B cell (primary cell): Measurements from ENCODE around the gene SLC26A1. TPM values are rescaled to one million over a fixed set of nuclear protein-coding genes. Genes with fewer than 3 reads are reported as not detected.

Experiments used
- ATAC-seq: fragments of 200-7000 bp; cut with Tn5 transposase; one replicate; pipeline ENCODE4 v1.10.0; 2021; ENCODE audit warnings: low read depth, mild to moderate bottlenecking, moderate number of reproducible peaks, moderate library complexity
- CTCF ChIA-PET: fragments of 350-600 bp; sonication (Branson Sonifier 250); formaldehyde crosslinking; loops from one replicate; lab custom pipeline; 2021; ENCODE audit warnings: antibody characterized with exemption, inconsistent platforms; lab: Charles Lee
- POLR2A ChIA-PET: fragments of 350-600 bp; sonication (Branson Sonifier 250); formaldehyde crosslinking; loops from one replicate; lab custom pipeline; 2021; ENCODE audit warnings: antibody characterized with exemption; lab: Charles Lee
- DNase-seq: peaks from one replicate; pipeline ENCODE4 v3.0.0; 2013
- H2AFZ ChIP-seq: 2 replicates; pipeline ENCODE4 v1.6.1; 2012; ENCODE audit warnings: mild to moderate bottlenecking, low read depth, low read length; ENCODE audit not compliant: insufficient read depth, poor library complexity, severe bottlenecking
- H3K27ac ChIP-seq, 2 donors: 1 replicate in 1 of 2; 2 replicates in 1 of 2; pipeline ENCODE4 v1.5.1; 2012 to 2013; ENCODE audit warnings: low read length in 2 of 2, mild to moderate bottlenecking in 2 of 2, moderate library complexity in 1 of 2
- H3K27me3 ChIP-seq, 4 experiments: fragments of 200-600 bp in 1 of 4; sonication (generic) in 1 of 4; replicated peaks in 1 of 4; 1 replicate in 2 of 4; 2 replicates in 2 of 4; pipeline versions ENCODE4 v1.6.1 to v1.7.0; 2013 to 2016; ENCODE audit warnings: low read length in 3 of 4, mild to moderate bottlenecking in 2 of 4, mixed read lengths in 1 of 4, moderate library complexity in 1 of 4; ENCODE audit not compliant: insufficient read depth in 4 of 4, control insufficient read depth in 3 of 4; ENCODE audit errors: control extremely low read depth in 1 of 4
- H3K36me3 ChIP-seq, 2 experiments: replicated peaks in 1 of 2; 1 replicate in 1 of 2; 2 replicates in 1 of 2; pipeline versions ENCODE4 v1.6.1 to v1.7.1; 2013; ENCODE audit warnings: low read length in 1 of 2; ENCODE audit not compliant: insufficient read depth in 2 of 2, control insufficient read depth in 1 of 2; ENCODE audit errors: control extremely low read depth in 1 of 2, extremely low read depth in 1 of 2
- H3K4me1 ChIP-seq, 2 donors: fragments of 200-600 bp in 1 of 2; sonication (generic) in 1 of 2; 1 replicate in 1 of 2; 2 replicates in 1 of 2; pipeline versions ENCODE4 v1.5.1 to v1.6.1; 2013 to 2017; ENCODE audit warnings: low read length in 2 of 2; ENCODE audit not compliant: control insufficient read depth in 2 of 2, insufficient read depth in 2 of 2
- H3K4me2 ChIP-seq: replicated peaks from 2 replicates; pipeline ENCODE3; 2012; ENCODE audit warnings: mild to moderate bottlenecking, low read depth, low read length; ENCODE audit not compliant: poor library complexity, severe bottlenecking
- H3K4me3 ChIP-seq, 5 experiments: fragments of 200-600 bp in 1 of 5; sonication (generic) in 1 of 5; 1 replicate in 3 of 5; 2 replicates in 2 of 5; pipeline versions ENCODE4 v1.5.1 to v1.7.0; 2011 to 2016; ENCODE audit warnings: low read length in 4 of 5, mild to moderate bottlenecking in 4 of 5, low read depth in 2 of 5, control low read depth in 1 of 5, moderate library complexity in 1 of 5; ENCODE audit not compliant: insufficient read depth in 1 of 5; ENCODE audit errors: control extremely low read depth in 1 of 5, extremely low read depth in 1 of 5
- H3K79me2 ChIP-seq: fragments of 200-600 bp; sonication (generic); one replicate; pipeline ENCODE4 v1.6.0; 2016; ENCODE audit warnings: low read length; ENCODE audit not compliant: control insufficient read depth, insufficient read depth
- H3K9ac ChIP-seq: fragments of 200-600 bp; sonication (generic); 2 replicates; pipeline ENCODE4 v1.6.1; 2017; ENCODE audit warnings: mild to moderate bottlenecking, low read length, moderate library complexity
- H3K9me3 ChIP-seq, 3 donors: one replicate each; pipeline versions ENCODE4 v1.6.1 to v1.7.1; 2013; ENCODE audit warnings: low read length in 2 of 3; ENCODE audit not compliant: control insufficient read depth in 2 of 3, insufficient read depth in 1 of 3; ENCODE audit errors: control extremely low read depth in 1 of 3
- H4K20me1 ChIP-seq: 2 replicates; pipeline ENCODE4 v1.6.0; 2012; ENCODE audit warnings: mild to moderate bottlenecking, low read length; ENCODE audit not compliant: insufficient read depth, control insufficient read depth, poor library complexity, severe bottlenecking
- H3K27ac Mint-ChIP-seq: one replicate; pipeline ENCODE4 v1.8.0; 2021; ENCODE audit warnings: mixed read lengths
- H3K27me3 Mint-ChIP-seq: one replicate; pipeline ENCODE4 v1.8.0; 2021; ENCODE audit warnings: mixed read lengths
- H3K4me1 Mint-ChIP-seq: one replicate; pipeline ENCODE4 v1.8.0; 2021; ENCODE audit warnings: mixed read lengths
- H3K4me3 Mint-ChIP-seq: one replicate; pipeline ENCODE4 v1.8.0; 2021; ENCODE audit warnings: mixed read lengths
- H3K9me3 Mint-ChIP-seq: one replicate; pipeline ENCODE4 v1.8.0; 2022; ENCODE audit warnings: mixed read lengths; ENCODE audit not compliant: insufficient read depth
- CTCF ChIP-seq: fragments of 200-600 bp; IDR thresholded peaks from one replicate; pipeline ENCODE4 v1.8.0; 2022; ENCODE audit warnings: antibody characterized with exemption, mild to moderate bottlenecking
- EZH2 ChIP-seq: IDR thresholded peaks from 2 replicates; pipeline ENCODE4 v1.6.1; 2012; ENCODE audit warnings: borderline replicate concordance, low read depth, mild to moderate bottlenecking, moderate library complexity, low read length; ENCODE audit not compliant: insufficient read depth, poor library complexity, severe bottlenecking
- WGBS: methylation state at CpG from one replicate; pipeline ENCODE4 v1.1.5; 2013; ENCODE audit warnings: missing lambda C conversion rate; ENCODE audit not compliant: insufficient coverage; 5-methylcytosine and 5-hydroxymethylcytosine counted together
- intact Hi-C: fragments of 100-400 bp; cut with micrococcal nuclease; formaldehyde crosslinking; loops from one replicate; pipeline ENCODE4 v1.10.0; 2022
- polyA plus RNA-seq: library from polyadenylated mRNA; depleted of rRNA; stranded (reverse); fragments of >200 nt; gene quantifications from 2 replicates; pipeline ENCODE4 v1.2.3, GENCODE V29; 2012
- total RNA-seq, 2 donors: library from RNA; stranded (reverse); fragments of 120-200 nt in 1 of 2; gene quantifications; 1 replicate in 1 of 2; 2 replicates in 1 of 2; pipeline versions ENCODE4 v1.2.3 to v1.2.4, GENCODE V29; 2013 to 2022

Gene SLC26A1
- total and polyA plus RNA-seq, 2 donors (not counting 1 experiment from before 2014, with no cell fraction given), result 0.03 to 1.1 TPM

GRCh38 chr4:1023895-1024740 is 30.9 kb upstream of the SLC26A1 start:
- WGBS, result 95% methylated on average over 60 of the region's 83 CpGs
- H3K4me1 ChIP-seq, result peaks cover 24 to 43% of the 10 kb centered on the region in 2 donors
- H3K9ac ChIP-seq, result no peak overlapping the region
- no peak overlapping the region for H3K27ac ChIP-seq
- no peaks in the 10 kb centered on the region for H3K79me2 ChIP-seq
- H3K36me3 ChIP-seq, result peaks cover 0 to 2% of the 10 kb centered on the region in 2 experiments
- intact Hi-C loops, result no loop called here
- no peak for ATAC-seq
- DNase-seq, result no peak
- Mint-ChIP-seq H3K27me3 (no peaks in the 10 kb centered on the region), H3K27ac (peak overlapping the region; percentile 26), H3K4me3 (no peak overlapping the region), H3K9me3 (no peaks in the 10 kb centered on the region), H3K4me1 (peaks cover 34% of the 10 kb centered on the region)
- ChIA-PET POLR2A (interaction anchor here (0.6 kb wide), 1 partner anchor 327 kb away, joined by 3 read pairs; no protein-coding TSS in a partner anchor), CTCF (no interaction called here)
- peaks cover 0 to under 1% (median 0%) of the 10 kb centered on the region in 4 experiments for H3K27me3 ChIP-seq
- H3K9me3 ChIP-seq, result no peaks in the 10 kb centered on the region
- no peak for TF ChIP-seq EZH2
- TF ChIP-seq CTCF, result no peak
- H4K20me1 ChIP-seq, result no peaks in the 10 kb centered on the region
- H3K4me3 ChIP-seq, result no peak overlapping the region
- no peak overlapping the region for H2AFZ ChIP-seq
- no peak overlapping the region for H3K4me2 ChIP-seq

- Histone ChIP-seq H3K9ac (no peak overlapping the region), H3K79me2 (no peaks in the 10 kb centered on the region), H3K4me3 (no peak overlapping the region), H3K27ac (no peak overlapping the region), H3K36me3 (peaks cover 0 to 2% of the 10 kb centered on the region in 2 experiments), H4K20me1 (no peaks in the 10 kb centered on the region), H2AFZ (no peak overlapping the region), H3K4me1 (peaks cover 24 to 43% of the 10 kb centered on the region in 2 donors), H3K9me3 (no peaks in the 10 kb centered on the region), H3K27me3 (no peaks in the 10 kb centered on the region), H3K4me2 (no peak overlapping the region)
- Mint-ChIP-seq H3K4me1 (peaks cover 34% of the 10 kb centered on the region), H3K9me3 (no peaks in the 10 kb centered on the region), H3K27me3 (no peaks in the 10 kb centered on the region), H3K27ac (no peak overlapping the region), H3K4me3 (no peak overlapping the region)
- DNase-seq (no peak), ATAC-seq (no peak)
- TF ChIP-seq EZH2 (no peak), CTCF (no peak)
- intact Hi-C loops, result no loop called here
- 84% methylated on average over 11 of the region's 20 CpGs for WGBS
- ChIA-PET POLR2A (no interaction called here), CTCF (no interaction called here)
These were observed 30.0 kb upstream of the SLC26A1 start for GRCh38 chr4:1023075-1023640.
